HEK293 (cell line): ENCODE results near the gene SMCR8.

Experiments
- CTCF ChIA-PET: fragments of 350-600 bp; formaldehyde crosslinking; extraction: SDS; loops from one replicate; lab custom pipeline; 2021; ENCODE audit warnings: antibody characterized with exemption; lab: Yijun Ruan, JAX
- POLR2A ChIA-PET: fragments of 300-600 bp; formaldehyde crosslinking; extraction: SDS; loops from one replicate; lab custom pipeline; 2020; ENCODE audit warnings: antibody characterized with exemption, inconsistent platforms; lab: Yijun Ruan, JAX
- H3K27ac ChIP-seq: fragments of 200-500 bp; sonication (Bioruptor generic); 2 replicates; pipeline ENCODE4 v1.5.1; 2014; ENCODE audit warnings: low read depth, low read length, control low read depth, inconsistent platforms; ENCODE audit errors: extremely low read depth
- H3K36me3 ChIP-seq, 2 experiments: fragments of 200-500 bp in 1 of 2; sonication (Bioruptor generic) in 1 of 2; 1 replicate in 1 of 2; 2 replicates in 1 of 2; pipeline ENCODE4 v1.5.1; 2014 to 2017; ENCODE audit warnings: inconsistent platforms in 2 of 2, low read length in 2 of 2; ENCODE audit not compliant: control insufficient read depth in 2 of 2, insufficient read depth in 1 of 2
- H3K4me1 ChIP-seq: fragments of 200-500 bp; sonication (Bioruptor generic); 2 replicates; pipeline ENCODE4 v1.5.1; 2014; ENCODE audit warnings: mild to moderate bottlenecking, low read length, inconsistent platforms; ENCODE audit not compliant: control insufficient read depth, insufficient read depth
- H3K4me3 ChIP-seq: 2 replicates; pipeline ENCODE4 v1.5.1; 2011; ENCODE audit warnings: low read depth, mild to moderate bottlenecking, control low read depth, low read length, moderate library complexity
- H3K9me3 ChIP-seq: fragments of 200-500 bp; sonication (Bioruptor generic); 2 replicates; pipeline ENCODE4 v1.5.1; 2014; ENCODE audit warnings: low read depth, low read length, inconsistent platforms; ENCODE audit not compliant: control insufficient read depth, insufficient read depth
- ELK4 ChIP-seq: IDR thresholded peaks from 2 replicates; pipeline ENCODE4 v1.6.1; 2011; ENCODE audit warnings: mild to moderate bottlenecking, low read depth, low read length, borderline replicate concordance
- KLF9 ChIP-seq: fragments of 450-650 bp; formaldehyde crosslinking; IDR thresholded peaks from 2 replicates; pipeline ENCODE4 v1.5.1; 2016; ENCODE audit warnings: missing biosample characterization, missing genetic modification characterization, low read depth
- MZF1 ChIP-seq: fragments of 450-650 bp; formaldehyde crosslinking; IDR thresholded peaks from 2 replicates; pipeline ENCODE4 v1.5.1; 2017; ENCODE audit warnings: missing biosample characterization, missing genetic modification characterization, borderline replicate concordance
- SETDB1 ChIP-seq: IDR thresholded peaks from one replicate; pipeline ENCODE4 v1.6.1; 2017; ENCODE audit warnings: mild to moderate bottlenecking, low read length, moderate library complexity, mixed read lengths; ENCODE audit not compliant: insufficient read length
- SP2 ChIP-seq: fragments of 450-650 bp; formaldehyde crosslinking; IDR thresholded peaks from 2 replicates; pipeline ENCODE4 v1.5.1; 2016; ENCODE audit warnings: missing biosample characterization, missing genetic modification characterization
- ZBTB8A ChIP-seq: fragments of 450-650 bp; formaldehyde crosslinking; IDR thresholded peaks from 2 replicates; pipeline ENCODE4 v1.5.1; 2016; ENCODE audit warnings: missing biosample characterization, missing genetic modification characterization
- ZNF133 ChIP-seq: fragments of 450-650 bp; formaldehyde crosslinking; IDR thresholded peaks from 2 replicates; pipeline ENCODE4 v1.5.1; 2016; ENCODE audit warnings: missing biosample characterization, missing genetic modification characterization
- ZNF148 ChIP-seq: fragments of 450-650 bp; formaldehyde crosslinking; IDR thresholded peaks from 2 replicates; pipeline ENCODE4 v1.5.0; 2017; ENCODE audit warnings: missing biosample characterization, missing genetic modification characterization, borderline replicate concordance
- ZNF221 ChIP-seq: fragments of 450-650 bp; formaldehyde crosslinking; IDR thresholded peaks from 2 replicates; pipeline ENCODE4 v1.5.1; 2017; ENCODE audit warnings: missing biosample characterization, missing genetic modification characterization, borderline replicate concordance
- ZNF311 ChIP-seq: fragments of 450-650 bp; formaldehyde crosslinking; IDR thresholded peaks from 2 replicates; pipeline ENCODE4 v1.5.1; 2017; ENCODE audit warnings: missing biosample characterization, missing genetic modification characterization, borderline replicate concordance
- ZNF513 ChIP-seq: fragments of 450-650 bp; IDR thresholded peaks from 2 replicates; pipeline ENCODE4 v1.5.1; 2018; ENCODE audit warnings: missing biosample characterization, missing genetic modification characterization
- ZNF544 ChIP-seq: fragments of 450-650 bp; formaldehyde crosslinking; IDR thresholded peaks from 2 replicates; pipeline ENCODE4 v1.5.0; 2017; ENCODE audit warnings: missing biosample characterization, missing genetic modification characterization
- ZNF549 ChIP-seq: fragments of 450-650 bp; IDR thresholded peaks from 2 replicates; pipeline ENCODE4 v1.5.1; 2018; ENCODE audit warnings: missing biosample characterization, missing genetic modification characterization, mild to moderate bottlenecking, inconsistent platforms, moderate library complexity
- ZNF623 ChIP-seq: fragments of 450-650 bp; formaldehyde crosslinking; IDR thresholded peaks from 2 replicates; pipeline ENCODE4 v1.5.1; 2016; ENCODE audit warnings: missing biosample characterization, missing genetic modification characterization
- TF ChIP-seq, protein P1 (sequence below): fragments of 450-650 bp; formaldehyde crosslinking; IDR thresholded peaks from 2 replicates; pipeline ENCODE4 v1.5.1; 2016; ENCODE audit warnings: missing biosample characterization, missing genetic modification characterization
- TF ChIP-seq, protein P2 (sequence below): fragments of 450-650 bp; formaldehyde crosslinking; IDR thresholded peaks from 2 replicates; pipeline ENCODE4 v1.5.1; 2017; ENCODE audit warnings: missing biosample characterization, missing genetic modification characterization
- TF ChIP-seq, protein P3 (sequence below): fragments of 450-650 bp; formaldehyde crosslinking; IDR thresholded peaks from 2 replicates; pipeline ENCODE4 v1.5.1; 2016; ENCODE audit warnings: missing biosample characterization, missing genetic modification characterization

Gene SMCR8

DNA sequence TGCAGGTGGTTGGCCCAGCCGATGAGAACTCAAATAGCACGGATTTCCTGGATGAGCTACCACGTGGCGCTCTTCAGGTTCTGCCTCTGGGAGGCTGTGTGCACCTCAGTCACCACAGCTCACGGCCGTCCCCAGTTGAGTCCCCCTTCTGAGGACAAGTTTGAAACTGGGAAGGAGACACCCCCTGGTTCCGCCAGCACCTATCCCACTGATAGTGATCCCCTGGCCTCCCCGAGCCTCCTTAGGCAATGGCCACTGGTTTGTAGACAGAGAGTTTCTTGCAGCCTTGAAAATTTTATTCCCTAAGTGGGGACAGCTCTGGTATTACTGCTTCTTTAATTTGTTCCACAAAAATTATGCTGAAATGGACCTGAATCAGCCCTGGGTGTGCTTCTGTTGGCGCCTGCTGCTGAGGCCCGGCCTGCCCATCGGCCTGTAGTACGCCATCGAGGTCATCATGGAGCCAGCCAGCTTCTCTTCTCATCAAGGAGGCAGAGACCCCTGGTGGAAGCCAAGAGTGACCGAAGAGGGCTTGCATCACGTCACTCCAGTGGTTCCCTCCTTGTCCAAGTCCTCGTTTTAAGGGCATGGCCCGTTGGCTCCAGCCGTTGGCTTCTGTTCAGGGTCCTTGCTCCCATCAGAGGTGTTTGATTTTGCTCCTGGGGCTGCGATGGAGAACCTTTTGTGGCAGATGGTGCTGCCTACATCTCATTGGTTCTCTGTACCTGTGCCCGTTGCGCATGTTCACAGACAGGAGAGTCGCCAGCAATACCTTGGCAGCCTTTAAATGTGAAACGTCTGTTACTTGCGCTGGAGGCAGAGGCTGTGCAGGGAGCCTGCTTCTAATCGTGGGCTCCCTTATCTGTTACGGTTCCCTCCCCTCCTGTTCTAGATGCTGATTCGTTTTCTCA is 9.3 kb downstream of the SMCR8 start:
- H3K9me3 ChIP-seq: no peaks in the 10 kb centered on the region
- no peaks in the 10 kb centered on the region for H3K4me1 ChIP-seq
- ChIA-PET CTCF (interaction anchor here (0.7 kb wide), 1 partner anchor 151 kb away, joined by 4 read pairs; no protein-coding TSS in a partner anchor), POLR2A (interaction anchor here (1.0 kb wide), 1 partner anchor 8 kb away, joined by 3 read pairs; no protein-coding TSS in a partner anchor)
- no peak overlapping the region for H3K27ac ChIP-seq
- H3K4me3 ChIP-seq: no peak overlapping the region
- TF ChIP-seq ZNF148 (tag by site-specific recombination) (no peak), ZNF221 (tag by site-specific recombination) (no peak), SP2 (tag by site-specific recombination) (no peak), ZNF513 (tag by site-specific recombination) (no peak), MZF1 (tag by site-specific recombination) (no peak), KLF9 (no peak), ZNF133 (no peak), ZNF311 (tag by site-specific recombination) (no peak), ZNF544 (tag by site-specific recombination) (no peak), SETDB1 (no peak), ZBTB8A (tag by site-specific recombination) (no peak), ZNF623 (no peak), ELK4 (no peak), ZNF549 (no peak)
- TF ChIP-seq, protein P1, sequence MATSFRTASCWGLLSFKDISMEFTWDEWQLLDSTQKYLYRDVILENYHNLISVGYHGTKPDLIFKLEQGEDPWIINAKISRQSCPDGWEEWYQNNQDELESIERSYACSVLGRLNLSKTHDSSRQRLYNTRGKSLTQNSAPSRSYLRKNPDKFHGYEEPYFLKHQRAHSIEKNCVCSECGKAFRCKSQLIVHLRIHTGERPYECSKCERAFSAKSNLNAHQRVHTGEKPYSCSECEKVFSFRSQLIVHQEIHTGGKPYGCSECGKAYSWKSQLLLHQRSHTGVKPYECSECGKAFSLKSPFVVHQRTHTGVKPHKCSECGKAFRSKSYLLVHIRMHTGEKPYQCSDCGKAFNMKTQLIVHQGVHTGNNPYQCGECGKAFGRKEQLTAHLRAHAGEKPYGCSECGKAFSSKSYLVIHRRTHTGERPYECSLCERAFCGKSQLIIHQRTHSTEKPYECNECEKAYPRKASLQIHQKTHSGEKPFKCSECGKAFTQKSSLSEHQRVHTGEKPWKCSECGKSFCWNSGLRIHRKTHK: no peak
- TF ChIP-seq, protein P2, sequence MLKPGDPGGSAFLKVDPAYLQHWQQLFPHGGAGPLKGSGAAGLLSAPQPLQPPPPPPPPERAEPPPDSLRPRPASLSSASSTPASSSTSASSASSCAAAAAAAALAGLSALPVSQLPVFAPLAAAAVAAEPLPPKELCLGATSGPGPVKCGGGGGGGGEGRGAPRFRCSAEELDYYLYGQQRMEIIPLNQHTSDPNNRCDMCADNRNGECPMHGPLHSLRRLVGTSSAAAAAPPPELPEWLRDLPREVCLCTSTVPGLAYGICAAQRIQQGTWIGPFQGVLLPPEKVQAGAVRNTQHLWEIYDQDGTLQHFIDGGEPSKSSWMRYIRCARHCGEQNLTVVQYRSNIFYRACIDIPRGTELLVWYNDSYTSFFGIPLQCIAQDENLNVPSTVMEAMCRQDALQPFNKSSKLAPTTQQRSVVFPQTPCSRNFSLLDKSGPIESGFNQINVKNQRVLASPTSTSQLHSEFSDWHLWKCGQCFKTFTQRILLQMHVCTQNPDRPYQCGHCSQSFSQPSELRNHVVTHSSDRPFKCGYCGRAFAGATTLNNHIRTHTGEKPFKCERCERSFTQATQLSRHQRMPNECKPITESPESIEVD: no peak
- TF ChIP-seq, protein P3, sequence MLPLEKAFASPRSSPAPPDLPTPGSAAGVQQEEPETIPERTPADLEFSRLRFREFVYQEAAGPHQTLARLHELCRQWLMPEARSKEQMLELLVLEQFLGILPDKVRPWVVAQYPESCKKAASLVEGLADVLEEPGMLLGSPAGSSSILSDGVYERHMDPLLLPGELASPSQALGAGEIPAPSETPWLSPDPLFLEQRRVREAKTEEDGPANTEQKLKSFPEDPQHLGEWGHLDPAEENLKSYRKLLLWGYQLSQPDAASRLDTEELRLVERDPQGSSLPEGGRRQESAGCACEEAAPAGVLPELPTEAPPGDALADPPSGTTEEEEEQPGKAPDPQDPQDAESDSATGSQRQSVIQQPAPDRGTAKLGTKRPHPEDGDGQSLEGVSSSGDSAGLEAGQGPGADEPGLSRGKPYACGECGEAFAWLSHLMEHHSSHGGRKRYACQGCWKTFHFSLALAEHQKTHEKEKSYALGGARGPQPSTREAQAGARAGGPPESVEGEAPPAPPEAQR: no peak
- peaks cover 13 to 98% of the 10 kb centered on the region in 2 experiments for H3K36me3 ChIP-seq
